HCT116 (cell line): ENCODE results near the gene VPS33B. TPM values are rescaled to one million over a fixed set of nuclear protein-coding genes. Genes with fewer than 3 reads are reported as not detected.

Experiments used
- ATAC-seq: fragments of 200-7000 bp; cut with Tn5 transposase; 2 replicates; pipeline ENCODE4 v1.9.1; 2020; ENCODE audit warnings: mild to moderate bottlenecking, moderate library complexity
- BruUV-seq: library from RNA; stranded (reverse); fragments of 400-500 nt; replicated peaks from 2 replicates; lab custom pipeline; 2021; lab: Mats Ljungman, UMichigan
- CTCF ChIA-PET: fragments of 300-600 bp; sonication (Branson Sonifier 250); formaldehyde crosslinking; loops from one replicate; lab custom pipeline; 2021; ENCODE audit warnings: antibody characterized with exemption; lab: Charles Lee
- POLR2A ChIA-PET: fragments of 300-600, 350-600 bp; sonication (Branson Sonifier 250); formaldehyde crosslinking; loops from one replicate; lab custom pipeline; 2021; ENCODE audit warnings: antibody characterized with exemption; lab: Charles Lee
- RAD21 ChIA-PET, 2 experiments: fragments of 300-600 bp; sonication (Branson Sonifier 250); formaldehyde crosslinking; loops; one replicate each; lab custom pipeline; 2023; ENCODE audit warnings: low total read pairs in 2 of 2; ENCODE audit not compliant: uncharacterized antibody in 2 of 2, unreplicated experiment in 2 of 2, low non-redundant PET in 1 of 2; lab: Charles Lee
- DNase-seq: peaks from one replicate; pipeline ENCODE4 v3.0.0-alpha.2; 2010; ENCODE audit warnings: low read depth, low spot score
- H2AFZ ChIP-seq: fragments of 200-600 bp; shearing (Covaris generic), sonication (generic); 2 replicates; pipeline ENCODE4 v1.6.1; 2017; ENCODE audit warnings: low read depth, mixed run types, mixed read lengths, antibody characterized with exemption, low read length; ENCODE audit not compliant: poor library complexity, severe bottlenecking
- H3K27ac ChIP-seq: 2 replicates; pipeline ENCODE4 v1.5.1; 2012; ENCODE audit warnings: low read depth, low read length
- H3K27me3 ChIP-seq: fragments of 200-600 bp; sonication (generic); 2 replicates; pipeline ENCODE4 v1.6.1; 2016; ENCODE audit warnings: mixed run types, low read length, mixed read lengths; ENCODE audit not compliant: insufficient read depth
- H3K36me3 ChIP-seq, 2 experiments: fragments of 200-500 bp in 1 of 2; fragments of 200-600 bp in 1 of 2; sonication (Bioruptor generic) in 1 of 2; sonication (generic) in 1 of 2; 2 replicates each; pipeline versions ENCODE4 v1.5.1 to v1.6.1; 2014 to 2016; ENCODE audit warnings: low read length in 2 of 2, inconsistent platforms in 1 of 2, mixed read lengths in 1 of 2, mixed run types in 1 of 2; ENCODE audit not compliant: insufficient read depth in 2 of 2, control insufficient read depth in 1 of 2
- H3K4me1 ChIP-seq, 2 experiments: fragments of 200-600 bp in 1 of 2; sonication (generic) in 1 of 2; 2 replicates each; pipeline versions ENCODE4 v1.5.1 to v1.6.1; 2012 to 2017; ENCODE audit warnings: low read length in 2 of 2, inconsistent platforms in 1 of 2, mild to moderate bottlenecking in 1 of 2, mixed read lengths in 1 of 2, mixed run types in 1 of 2, moderate library complexity in 1 of 2; ENCODE audit not compliant: insufficient read depth in 2 of 2, control insufficient read depth in 1 of 2
- H3K4me2 ChIP-seq: fragments of 200-600 bp; sonication (generic); 2 replicates; pipeline ENCODE4 v1.6.1; 2017; ENCODE audit warnings: mixed run types, low read length, mixed read lengths
- H3K4me3 ChIP-seq, 2 experiments: fragments of 200-600 bp in 1 of 2; sonication (generic) in 1 of 2; replicated peaks in 1 of 2; 2 replicates each; pipeline ENCODE4 v1.5.1; 2011 to 2016; ENCODE audit warnings: low read length in 2 of 2, control low read depth in 1 of 2, low read depth in 1 of 2, mild to moderate bottlenecking in 1 of 2, mixed read lengths in 1 of 2, mixed run types in 1 of 2
- H3K79me2 ChIP-seq: fragments of 200-600 bp; sonication (generic); 2 replicates; pipeline ENCODE4 v1.6.1; 2017; ENCODE audit warnings: mild to moderate bottlenecking, mixed run types, low read length, moderate library complexity, mixed read lengths; ENCODE audit not compliant: insufficient read depth
- H3K9ac ChIP-seq: fragments of 200-600 bp; sonication (generic); 2 replicates; pipeline ENCODE4 v1.6.1; 2016; ENCODE audit warnings: low read length, mixed read lengths
- H3K9me2 ChIP-seq: fragments of 200-600 bp; sonication (generic), shearing (Covaris generic); 2 replicates; pipeline ENCODE4 v1.6.1; 2017; ENCODE audit warnings: mixed run types, mild to moderate bottlenecking, moderate library complexity; ENCODE audit not compliant: insufficient read depth
- H3K9me3 ChIP-seq, 2 experiments: fragments of 200-500 bp in 1 of 2; fragments of 200-600 bp in 1 of 2; sonication (Bioruptor generic) in 1 of 2; sonication (generic) in 1 of 2; 2 replicates each; pipeline ENCODE4 v1.6.1; 2014 to 2017; ENCODE audit warnings: low read length in 2 of 2, mixed read lengths in 2 of 2, inconsistent platforms in 1 of 2, low read depth in 1 of 2, mild to moderate bottlenecking in 1 of 2, mixed run types in 1 of 2, moderate library complexity in 1 of 2; ENCODE audit not compliant: control insufficient read depth in 1 of 2, insufficient read depth in 1 of 2
- H4K20me1 ChIP-seq: fragments of 200-600 bp; sonication (generic), shearing (Covaris generic); 2 replicates; pipeline ENCODE4 v1.6.1; 2017; ENCODE audit warnings: mixed run types, mild to moderate bottlenecking, moderate library complexity; ENCODE audit not compliant: insufficient read depth
- CBX3 ChIP-seq: IDR thresholded peaks from 2 replicates; pipeline ENCODE4 v1.6.1; 2012; ENCODE audit warnings: low read depth
- CEBPB ChIP-seq: IDR thresholded peaks from 2 replicates; pipeline ENCODE4 v1.6.1; 2012; ENCODE audit warnings: low read depth
- EGR1 ChIP-seq: IDR thresholded peaks from 2 replicates; pipeline ENCODE4 v1.6.1; 2012; ENCODE audit warnings: low read depth
- ELF1 ChIP-seq: IDR thresholded peaks from 2 replicates; pipeline ENCODE4 v1.6.1; 2012; ENCODE audit warnings: low read depth, borderline replicate concordance
- EZH2 ChIP-seq: fragments of 200-600 bp; sonication (generic); IDR thresholded peaks from 2 replicates; pipeline ENCODE4 v1.6.1; 2017; ENCODE audit warnings: antibody characterized with exemption, mixed run types
- JUND ChIP-seq: IDR thresholded peaks from 2 replicates; pipeline ENCODE4 v1.6.1; 2012
- POLR2A ChIP-seq: IDR thresholded peaks from 2 replicates; pipeline ENCODE4 v1.7.0; 2011; ENCODE audit warnings: borderline replicate concordance; ENCODE audit not compliant: insufficient read depth, insufficient read length; ENCODE audit errors: extremely low read depth
- POLR2AphosphoS5 ChIP-seq: IDR thresholded peaks from 2 replicates; pipeline ENCODE4 v1.6.1; 2011; ENCODE audit warnings: mild to moderate bottlenecking, low read depth, low read length, moderate library complexity
- RAD21 ChIP-seq: IDR thresholded peaks from 2 replicates; pipeline ENCODE4 v1.6.1; 2012; ENCODE audit warnings: low read depth, mild to moderate bottlenecking
- SIN3A ChIP-seq: IDR thresholded peaks from 2 replicates; pipeline ENCODE4 v1.6.1; 2012; ENCODE audit warnings: low read depth
- SP1 ChIP-seq: IDR thresholded peaks from 2 replicates; pipeline ENCODE4 v1.6.1; 2012; ENCODE audit warnings: low read depth
- SRF ChIP-seq: IDR thresholded peaks from 2 replicates; pipeline ENCODE4 v1.6.1; 2012; ENCODE audit warnings: low read depth
- TCF7L2 ChIP-seq: IDR thresholded peaks from 2 replicates; pipeline ENCODE4 v1.7.0; 2011; ENCODE audit warnings: borderline replicate concordance, inconsistent platforms; ENCODE audit not compliant: insufficient read depth, insufficient read length; ENCODE audit errors: extremely low read depth
- ZFX ChIP-seq: fragments of 450-650 bp; IDR thresholded peaks from 2 replicates; pipeline ENCODE4 v1.6.1; 2017
- ZNF274 ChIP-seq: fragments of 200-500 bp; sonication (Bioruptor generic); IDR thresholded peaks from 2 replicates; pipeline ENCODE4 v1.6.1; 2014; ENCODE audit warnings: mild to moderate bottlenecking, low read depth, low read length, inconsistent platforms
- intact Hi-C: fragments of 100-400 bp; cut with micrococcal nuclease; formaldehyde crosslinking; loops from 2 replicates; pipeline ENCODE4 v1.10.0; 2022
- total RNA-seq: library from RNA; stranded (reverse); gene quantifications from one replicate; pipeline ENCODE4 v1.2.1, GENCODE V29; 2021; ENCODE audit not compliant: unreplicated experiment
- TF ChIP-seq, protein P1 (sequence below), 3 experiments: fragments of 200-600 bp in 1 of 3; sonication (generic) in 1 of 3; IDR thresholded peaks in 2 of 3; conservative IDR thresholded peaks in 1 of 3; 2 replicates each; pipeline ENCODE4 v1.5.1; 2012 to 2017; ENCODE audit warnings: low read depth in 2 of 3, low read length in 2 of 3, antibody characterized with exemption in 1 of 3, borderline replicate concordance in 1 of 3, control low read depth in 1 of 3, mild to moderate bottlenecking in 1 of 3, mixed read lengths in 1 of 3, mixed run types in 1 of 3, moderate library complexity in 1 of 3; ENCODE audit not compliant: insufficient read depth in 1 of 3
- TF ChIP-seq, protein P2 (sequence below): IDR thresholded peaks from 2 replicates; pipeline ENCODE4 v1.6.1; 2012
- TF ChIP-seq, protein P3 (sequence below): IDR thresholded peaks from 2 replicates; pipeline ENCODE4 v1.6.1; 2012; ENCODE audit warnings: low read depth
- TF ChIP-seq, protein P4 (sequence below): IDR thresholded peaks from 2 replicates; pipeline ENCODE4 v1.6.1; 2012

VPS33B gene
- total RNA-seq, 1 experiment from 2014 or later, result 23.1 TPM

DNA sequence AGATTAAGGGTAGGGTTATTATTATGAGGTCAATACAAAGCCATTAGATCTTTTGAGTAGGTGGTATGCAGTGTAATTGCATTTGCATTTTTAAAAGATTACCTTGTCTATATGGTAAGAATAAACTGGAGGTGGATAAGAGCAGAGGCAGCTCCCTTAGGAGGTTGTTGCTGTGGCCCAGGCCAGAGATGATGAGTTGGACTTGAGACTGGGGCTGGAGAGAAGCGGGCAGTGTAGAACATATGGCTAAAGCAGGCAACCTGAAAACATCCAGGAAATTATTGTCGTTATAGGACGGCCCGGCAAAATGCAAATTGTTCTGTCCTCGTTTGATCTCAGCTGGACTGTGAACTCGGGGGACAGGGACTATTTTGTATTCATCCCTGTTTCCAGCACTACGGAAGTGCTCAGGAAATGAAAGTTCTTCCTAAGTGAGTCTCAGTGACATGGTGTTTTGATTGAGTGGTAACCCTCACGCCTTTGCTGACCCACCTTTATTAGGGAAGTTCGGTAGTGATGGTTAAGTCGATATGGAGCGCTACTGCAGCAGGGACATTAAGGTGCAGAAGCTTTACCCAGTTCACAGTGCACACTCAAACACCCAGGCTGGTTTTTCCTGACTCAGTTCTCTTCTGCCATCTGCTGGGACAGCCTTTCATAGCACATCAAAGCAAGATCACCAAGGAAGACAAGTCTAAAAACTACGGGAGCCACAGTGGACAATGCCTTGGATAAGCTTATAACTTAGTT lies 27.2 kb upstream of the VPS33B start (continued):
- TF ChIP-seq TCF7L2 (peak; percentile 78), RAD21 (peak; percentile 87)
- TF ChIP-seq, all 23 proteins: peak for 4

DNA sequence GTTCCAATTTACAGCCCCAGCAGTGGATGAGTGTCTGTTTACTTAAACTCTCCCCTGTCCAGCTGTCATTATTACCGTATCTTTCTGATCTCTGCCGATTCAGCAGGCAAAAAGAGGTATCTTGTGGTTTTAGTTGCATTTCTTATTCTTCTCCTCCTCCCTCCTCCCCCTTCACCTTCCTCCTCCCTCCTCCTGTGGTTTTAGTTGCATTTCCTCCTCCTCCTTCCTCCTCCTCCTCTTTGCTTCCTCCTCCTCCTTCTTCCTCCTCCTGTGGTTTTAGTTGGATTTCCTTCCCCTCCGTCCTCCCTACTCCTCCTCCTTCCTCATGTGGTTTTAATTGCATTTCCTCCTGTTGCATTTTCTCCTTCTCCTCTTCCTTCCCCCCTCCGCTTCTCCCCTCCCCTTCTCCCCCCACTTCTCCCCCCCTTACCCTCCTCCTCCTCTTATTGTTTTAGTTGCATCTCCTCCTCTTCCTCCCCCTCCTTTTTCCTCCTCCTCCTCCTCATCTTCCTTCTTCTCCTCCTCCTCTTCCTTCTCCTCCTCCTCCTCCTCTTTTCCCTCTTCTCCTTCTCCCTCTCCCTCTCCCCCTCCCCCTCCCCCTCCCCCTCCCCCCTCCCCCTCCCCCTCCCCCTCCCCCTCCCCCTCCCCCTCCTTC lies 25.3 kb upstream of the VPS33B start:
- H2AFZ ChIP-seq, result no peak overlapping the region
- no peaks in the 10 kb centered on the region for H4K20me1 ChIP-seq
- DNase-seq (no peak), ATAC-seq (no peak)
- peaks cover 0 to 6% of the 10 kb centered on the region in 2 experiments; a peak in 1 of 4 replicates for H3K4me1 ChIP-seq
- CTCF ChIA-PET, result no interaction called here
- no peaks in the 10 kb centered on the region for H3K9me3 ChIP-seq
- no peak overlapping the region for H3K27ac ChIP-seq
- H3K4me2 ChIP-seq, result no peak overlapping the region
- H3K9ac ChIP-seq, result no peak overlapping the region
- no TSS peak for BruUV-seq
- H3K9me2 ChIP-seq, result no peaks in the 10 kb centered on the region
- no peaks in the 10 kb centered on the region for H3K36me3 ChIP-seq
- H3K27me3 ChIP-seq, result peaks cover 16% of the 10 kb centered on the region; the same call in 1 of the 2 replicates
- POLR2A ChIA-PET, result interaction anchor here (0.6 kb wide), 1 partner anchor 116 kb away, joined by 4 read pairs; no protein-coding TSS in a partner anchor
- no peak overlapping the region for H3K4me3 ChIP-seq
- RAD21 ChIA-PET, result no interaction called here
- no peaks in the 10 kb centered on the region for H3K79me2 ChIP-seq
- intact Hi-C loops, result loop anchor here (2.0 kb wide), 1 partner anchor 145 kb away; the partner anchor contains the start of gene MAN2A2
- TF ChIP-seq JUND, result no peak
- no peak for TF ChIP-seq CBX3
- TF ChIP-seq POLR2AphosphoS5, result no peak
- TF ChIP-seq, protein P1, sequence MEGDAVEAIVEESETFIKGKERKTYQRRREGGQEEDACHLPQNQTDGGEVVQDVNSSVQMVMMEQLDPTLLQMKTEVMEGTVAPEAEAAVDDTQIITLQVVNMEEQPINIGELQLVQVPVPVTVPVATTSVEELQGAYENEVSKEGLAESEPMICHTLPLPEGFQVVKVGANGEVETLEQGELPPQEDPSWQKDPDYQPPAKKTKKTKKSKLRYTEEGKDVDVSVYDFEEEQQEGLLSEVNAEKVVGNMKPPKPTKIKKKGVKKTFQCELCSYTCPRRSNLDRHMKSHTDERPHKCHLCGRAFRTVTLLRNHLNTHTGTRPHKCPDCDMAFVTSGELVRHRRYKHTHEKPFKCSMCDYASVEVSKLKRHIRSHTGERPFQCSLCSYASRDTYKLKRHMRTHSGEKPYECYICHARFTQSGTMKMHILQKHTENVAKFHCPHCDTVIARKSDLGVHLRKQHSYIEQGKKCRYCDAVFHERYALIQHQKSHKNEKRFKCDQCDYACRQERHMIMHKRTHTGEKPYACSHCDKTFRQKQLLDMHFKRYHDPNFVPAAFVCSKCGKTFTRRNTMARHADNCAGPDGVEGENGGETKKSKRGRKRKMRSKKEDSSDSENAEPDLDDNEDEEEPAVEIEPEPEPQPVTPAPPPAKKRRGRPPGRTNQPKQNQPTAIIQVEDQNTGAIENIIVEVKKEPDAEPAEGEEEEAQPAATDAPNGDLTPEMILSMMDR (IDR thresholded peaks at IDR 0.05 in 2 of 3, conservative IDR thresholded peaks at IDR 0.05 in 1 of 3; ENCODE audit: borderline replicate concordance in 1 of 3, insufficient read depth in 1 of 3, low read depth in 2 of 3, low read length in 2 of 3), result no peak
- TF ChIP-seq EZH2, result no peak
- no peak for TF ChIP-seq TCF7L2
- TF ChIP-seq, protein P2, sequence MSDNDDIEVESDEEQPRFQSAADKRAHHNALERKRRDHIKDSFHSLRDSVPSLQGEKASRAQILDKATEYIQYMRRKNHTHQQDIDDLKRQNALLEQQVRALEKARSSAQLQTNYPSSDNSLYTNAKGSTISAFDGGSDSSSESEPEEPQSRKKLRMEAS, result no peak
- TF ChIP-seq, protein P3, sequence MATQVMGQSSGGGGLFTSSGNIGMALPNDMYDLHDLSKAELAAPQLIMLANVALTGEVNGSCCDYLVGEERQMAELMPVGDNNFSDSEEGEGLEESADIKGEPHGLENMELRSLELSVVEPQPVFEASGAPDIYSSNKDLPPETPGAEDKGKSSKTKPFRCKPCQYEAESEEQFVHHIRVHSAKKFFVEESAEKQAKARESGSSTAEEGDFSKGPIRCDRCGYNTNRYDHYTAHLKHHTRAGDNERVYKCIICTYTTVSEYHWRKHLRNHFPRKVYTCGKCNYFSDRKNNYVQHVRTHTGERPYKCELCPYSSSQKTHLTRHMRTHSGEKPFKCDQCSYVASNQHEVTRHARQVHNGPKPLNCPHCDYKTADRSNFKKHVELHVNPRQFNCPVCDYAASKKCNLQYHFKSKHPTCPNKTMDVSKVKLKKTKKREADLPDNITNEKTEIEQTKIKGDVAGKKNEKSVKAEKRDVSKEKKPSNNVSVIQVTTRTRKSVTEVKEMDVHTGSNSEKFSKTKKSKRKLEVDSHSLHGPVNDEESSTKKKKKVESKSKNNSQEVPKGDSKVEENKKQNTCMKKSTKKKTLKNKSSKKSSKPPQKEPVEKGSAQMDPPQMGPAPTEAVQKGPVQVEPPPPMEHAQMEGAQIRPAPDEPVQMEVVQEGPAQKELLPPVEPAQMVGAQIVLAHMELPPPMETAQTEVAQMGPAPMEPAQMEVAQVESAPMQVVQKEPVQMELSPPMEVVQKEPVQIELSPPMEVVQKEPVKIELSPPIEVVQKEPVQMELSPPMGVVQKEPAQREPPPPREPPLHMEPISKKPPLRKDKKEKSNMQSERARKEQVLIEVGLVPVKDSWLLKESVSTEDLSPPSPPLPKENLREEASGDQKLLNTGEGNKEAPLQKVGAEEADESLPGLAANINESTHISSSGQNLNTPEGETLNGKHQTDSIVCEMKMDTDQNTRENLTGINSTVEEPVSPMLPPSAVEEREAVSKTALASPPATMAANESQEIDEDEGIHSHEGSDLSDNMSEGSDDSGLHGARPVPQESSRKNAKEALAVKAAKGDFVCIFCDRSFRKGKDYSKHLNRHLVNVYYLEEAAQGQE, result no peak
- TF ChIP-seq SIN3A, result no peak
- no peak for TF ChIP-seq EGR1
- TF ChIP-seq SRF, result no peak
- TF ChIP-seq RAD21, result no peak
- TF ChIP-seq SP1, result no peak
- TF ChIP-seq CEBPB, result no peak
- no peak for TF ChIP-seq POLR2A
- TF ChIP-seq ZNF274, result no peak
- TF ChIP-seq, protein P4, sequence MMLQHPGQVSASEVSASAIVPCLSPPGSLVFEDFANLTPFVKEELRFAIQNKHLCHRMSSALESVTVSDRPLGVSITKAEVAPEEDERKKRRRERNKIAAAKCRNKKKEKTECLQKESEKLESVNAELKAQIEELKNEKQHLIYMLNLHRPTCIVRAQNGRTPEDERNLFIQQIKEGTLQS, result no peak
- TF ChIP-seq ZFX, result no peak
- TF ChIP-seq ELF1, result no peak
